DMS153 treated with DMSO at 0.1 percent for 48 hours (cell line): ENCODE results near the gene MYRF.

Experiments used
- DNase-seq: peaks from one replicate; lab custom pipeline; 2025; ENCODE audit not compliant: unreplicated experiment; lab: John Stamatoyannopoulos, UW

The MYRF gene

DNA sequence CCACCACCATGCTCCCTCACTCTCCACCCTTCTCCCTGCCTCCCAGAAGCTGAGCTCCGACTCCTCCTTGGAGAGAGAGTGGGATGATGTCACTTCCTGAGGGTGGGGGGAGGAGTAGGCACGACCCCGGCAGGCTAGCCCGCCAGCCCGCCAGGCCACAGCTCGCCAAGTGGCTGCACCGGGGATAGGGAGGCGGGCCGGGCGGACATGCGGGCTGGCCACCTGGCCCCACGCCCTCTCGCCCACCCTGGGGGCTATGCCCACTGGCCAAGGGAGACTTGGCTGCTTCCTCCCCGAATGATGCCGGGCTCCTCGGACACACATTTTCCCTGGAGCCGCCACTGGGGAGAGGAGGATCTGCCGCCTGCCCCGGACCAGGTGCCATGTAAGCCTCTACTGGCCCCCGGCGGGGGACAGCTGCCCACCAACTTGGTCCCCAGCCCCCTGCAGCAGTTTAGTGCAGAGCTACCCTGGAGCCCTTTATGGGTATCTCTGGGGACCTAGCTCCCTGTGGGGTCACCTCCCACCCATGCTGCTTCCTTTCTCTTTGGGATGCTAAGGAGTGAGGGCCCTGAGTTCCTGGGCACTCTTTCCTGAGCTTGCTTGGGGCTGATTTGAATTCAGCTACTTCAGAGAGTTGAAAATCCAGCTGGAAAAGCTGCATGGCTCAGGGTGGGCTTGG, 33.7 kb upstream of the MYRF start:
- no peak for DNase-seq

DNA sequence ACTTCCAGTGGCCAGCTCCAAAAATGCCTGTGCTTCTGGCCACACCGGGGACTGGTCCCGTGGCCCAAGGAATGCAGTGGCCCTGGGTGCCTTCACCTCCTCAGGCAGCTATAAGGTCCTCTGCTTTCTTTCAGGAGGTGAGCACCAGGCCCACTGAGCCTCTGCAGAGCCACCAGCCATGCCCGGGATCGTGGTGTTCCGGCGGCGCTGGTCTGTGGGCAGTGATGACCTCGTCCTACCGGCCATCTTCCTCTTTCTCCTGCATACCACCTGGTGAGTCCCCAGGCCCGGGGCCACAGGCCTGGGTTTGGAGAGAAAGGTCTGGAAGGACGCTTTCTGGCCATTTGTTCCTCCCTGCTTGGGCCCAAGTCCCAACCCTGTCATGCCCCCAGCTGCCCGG, 32.5 kb upstream of the MYRF start:
- no peak for DNase-seq

DNA sequence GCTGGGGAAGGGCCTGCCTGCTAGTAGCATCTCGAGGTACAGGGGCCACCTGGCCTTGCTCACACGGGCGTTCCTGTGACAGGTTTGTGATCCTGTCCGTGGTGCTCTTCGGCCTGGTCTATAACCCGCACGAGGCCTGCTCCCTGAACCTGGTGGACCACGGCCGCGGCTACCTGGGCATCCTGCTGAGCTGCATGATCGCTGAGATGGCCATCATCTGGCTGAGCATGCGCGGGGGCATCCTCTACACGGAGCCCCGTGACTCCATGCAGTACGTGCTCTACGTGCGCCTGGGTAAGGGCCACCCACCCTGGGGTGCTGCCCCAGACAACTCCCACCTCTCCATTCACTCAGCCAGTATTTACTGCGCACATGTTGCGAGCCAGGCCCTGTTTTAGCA, 31.8 kb upstream of the MYRF start:
- no peak for DNase-seq

DNA sequence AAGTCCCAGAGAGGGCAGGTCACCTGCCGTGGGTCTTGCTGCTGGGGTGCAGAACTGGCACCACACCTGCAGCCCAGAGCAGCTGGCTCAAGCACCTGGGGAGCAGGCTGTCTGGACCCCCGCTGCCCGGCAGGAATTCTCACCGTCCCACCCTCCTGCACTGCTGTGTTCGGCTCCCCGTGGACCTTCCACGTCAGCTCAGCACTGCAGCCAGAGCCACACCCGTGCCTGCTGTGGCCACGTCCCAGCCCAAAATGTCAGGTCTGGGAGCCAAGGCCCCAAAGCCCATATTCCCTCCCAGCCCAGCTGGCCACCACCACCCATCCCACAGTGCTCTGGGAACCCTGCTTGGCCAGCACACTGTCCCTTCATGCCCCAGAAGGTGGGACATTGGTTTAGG, 28.0 kb upstream of the MYRF start:
- DNase-seq, result no peak

DNA sequence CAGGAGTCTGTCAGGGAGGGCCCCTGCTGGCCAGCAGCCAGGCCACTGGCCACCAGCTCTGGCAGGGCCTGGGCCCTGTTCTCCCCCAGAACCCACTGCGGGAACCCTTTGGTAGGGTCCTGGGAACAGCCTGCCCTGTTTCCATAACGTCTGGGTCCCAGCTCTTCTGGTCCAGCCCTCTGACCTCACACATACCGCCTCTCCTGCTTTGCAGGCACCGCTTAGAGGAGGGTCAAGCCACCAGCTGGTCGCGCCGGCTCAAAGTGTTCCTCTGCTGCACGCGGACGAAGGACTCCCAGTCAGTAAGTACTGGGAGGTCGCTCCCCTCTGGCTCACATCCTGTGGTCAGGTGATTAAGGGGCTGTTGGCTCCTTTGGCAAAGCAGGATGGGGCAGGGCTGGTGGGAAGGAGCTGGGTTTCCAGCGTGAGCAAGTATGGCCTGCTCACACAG, 26.6 kb upstream of the MYRF start:
- no peak for DNase-seq

DNA sequence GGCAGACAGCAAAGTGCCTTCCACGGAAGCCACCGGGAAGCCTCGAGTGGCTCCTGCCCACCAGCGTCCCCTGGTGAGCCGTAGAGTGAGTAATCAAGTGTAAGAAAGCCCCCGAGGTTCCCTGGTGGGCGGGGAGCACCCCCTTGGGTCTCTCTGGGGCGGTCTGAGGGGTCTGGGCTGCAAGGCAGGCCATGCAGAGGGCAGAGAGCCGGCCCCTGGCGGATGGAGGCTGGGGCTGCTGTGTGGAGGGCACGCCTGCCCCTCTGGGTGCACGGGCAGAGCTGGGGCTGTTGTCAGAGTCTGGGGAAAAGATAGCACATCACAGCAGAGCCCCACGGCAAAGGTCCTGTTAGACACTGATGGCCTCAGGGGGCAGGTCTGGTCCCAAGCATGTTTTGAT, 25.7 kb upstream of the MYRF start:
- no peak for DNase-seq

DNA sequence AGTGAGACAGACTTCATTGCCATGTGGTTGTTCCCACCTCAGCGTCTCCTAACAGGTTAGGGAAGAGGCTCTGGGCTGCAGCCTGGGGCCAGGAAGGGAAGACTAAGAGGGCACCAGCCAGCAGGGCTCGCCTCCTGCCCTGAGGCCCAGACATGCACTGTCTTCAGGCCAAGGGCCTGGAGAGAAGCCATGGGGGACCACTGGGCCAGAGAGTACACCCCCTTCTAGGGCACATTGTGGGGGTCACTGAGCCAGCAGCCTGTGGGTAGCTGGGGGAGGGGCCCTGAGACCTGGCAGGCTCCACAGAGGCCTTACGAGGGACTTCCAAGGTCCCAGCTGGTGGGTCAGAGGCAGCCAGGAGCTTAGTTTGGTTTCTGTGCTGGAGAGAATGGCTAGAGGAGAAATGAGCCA, 25.0 kb upstream of the MYRF start:
- no peak for DNase-seq

DNA sequence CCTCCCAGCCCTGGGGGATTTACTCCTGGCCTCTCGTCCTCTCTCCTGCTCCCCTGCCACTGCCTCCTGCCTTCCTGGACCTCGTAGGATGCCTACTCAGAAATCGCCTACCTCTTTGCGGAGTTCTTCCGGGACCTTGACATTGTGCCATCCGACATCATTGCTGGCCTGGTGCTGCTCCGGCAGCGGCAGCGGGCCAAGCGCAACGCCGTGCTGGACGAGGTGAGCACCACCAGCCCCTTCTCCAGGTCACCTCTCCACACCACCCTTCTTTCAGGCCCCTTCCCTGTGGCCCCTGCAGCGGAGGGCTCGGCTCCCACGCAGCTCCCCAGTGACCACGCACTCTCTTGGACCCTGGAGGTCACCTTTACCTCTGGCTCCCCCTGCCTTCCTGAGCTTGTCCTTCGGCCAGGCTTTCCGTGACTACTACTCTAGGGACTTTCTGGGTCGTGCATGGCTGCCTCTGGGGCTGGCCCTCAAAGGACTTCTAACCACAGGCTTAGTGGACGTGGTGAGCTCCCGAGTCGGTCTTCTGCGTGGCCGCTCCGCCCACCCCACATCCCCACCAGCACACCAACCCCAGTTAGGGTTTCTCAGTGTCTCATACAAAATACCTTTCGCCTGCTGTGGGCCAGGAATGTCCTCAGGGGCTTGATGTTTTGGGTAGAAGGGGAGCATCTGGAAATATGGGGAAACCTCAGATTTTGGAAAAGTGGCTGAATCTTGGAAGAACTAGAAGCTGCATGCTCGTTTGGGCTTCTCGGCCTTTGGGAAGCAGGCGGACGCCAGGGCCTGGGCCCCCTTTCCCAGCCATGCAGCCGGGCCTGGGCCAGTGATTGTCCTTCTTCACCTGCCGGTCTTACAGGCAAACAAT, 24.1 kb upstream of the MYRF start:
- DNase-seq, result no peak

DNA sequence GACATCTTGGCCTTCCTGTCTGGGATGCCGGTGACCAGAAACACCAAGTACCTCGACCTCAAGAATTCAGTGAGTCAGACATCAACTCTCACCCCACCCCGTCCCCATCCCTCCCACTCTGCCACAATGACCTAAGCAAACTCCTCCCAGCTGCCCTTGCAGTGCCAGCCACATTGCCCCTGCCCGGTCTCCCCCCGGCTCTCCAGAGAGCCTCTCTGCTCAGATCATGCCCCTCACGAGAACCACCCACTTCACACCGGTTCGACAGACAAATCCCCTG, 23.6 kb upstream of the MYRF start:
- no peak for DNase-seq

DNA sequence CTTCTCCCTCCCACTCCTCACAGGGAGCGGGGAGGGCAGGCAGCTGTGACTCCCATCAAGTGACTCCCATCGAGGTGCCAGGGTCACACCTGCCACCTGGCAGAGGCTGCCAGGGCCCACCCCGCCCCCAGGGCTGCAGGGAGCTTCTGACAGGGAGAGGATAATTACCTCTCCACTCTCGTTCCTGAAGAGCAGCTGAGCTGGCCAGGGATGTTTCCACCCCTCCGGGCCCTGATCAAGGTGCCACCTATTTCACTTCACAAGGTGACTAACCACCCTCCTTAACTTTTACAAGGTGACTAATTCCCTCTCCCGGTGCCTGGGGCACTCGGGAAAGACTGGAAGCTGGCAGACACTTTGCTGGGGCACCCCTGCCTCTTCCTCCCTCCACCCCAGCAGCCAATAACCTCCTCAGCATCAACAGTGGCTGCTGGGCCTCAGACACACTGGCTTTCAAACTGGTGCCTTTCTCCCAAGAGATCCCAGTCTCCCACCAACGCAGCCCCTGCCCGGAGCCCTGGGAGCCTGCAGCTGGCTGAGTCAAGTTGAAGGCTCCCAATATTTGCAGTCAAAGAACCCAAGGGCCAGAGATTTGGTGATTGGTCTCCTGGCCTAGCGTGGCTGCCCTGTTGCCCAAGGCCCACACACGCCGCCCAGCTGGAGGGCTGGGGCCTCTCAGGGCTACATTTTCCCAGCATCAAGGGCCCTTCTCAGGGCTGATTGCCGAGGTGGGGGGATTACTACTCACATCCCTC, 22.0 kb upstream of the MYRF start:
- DNase-seq, result peak; percentile 87

DNA sequence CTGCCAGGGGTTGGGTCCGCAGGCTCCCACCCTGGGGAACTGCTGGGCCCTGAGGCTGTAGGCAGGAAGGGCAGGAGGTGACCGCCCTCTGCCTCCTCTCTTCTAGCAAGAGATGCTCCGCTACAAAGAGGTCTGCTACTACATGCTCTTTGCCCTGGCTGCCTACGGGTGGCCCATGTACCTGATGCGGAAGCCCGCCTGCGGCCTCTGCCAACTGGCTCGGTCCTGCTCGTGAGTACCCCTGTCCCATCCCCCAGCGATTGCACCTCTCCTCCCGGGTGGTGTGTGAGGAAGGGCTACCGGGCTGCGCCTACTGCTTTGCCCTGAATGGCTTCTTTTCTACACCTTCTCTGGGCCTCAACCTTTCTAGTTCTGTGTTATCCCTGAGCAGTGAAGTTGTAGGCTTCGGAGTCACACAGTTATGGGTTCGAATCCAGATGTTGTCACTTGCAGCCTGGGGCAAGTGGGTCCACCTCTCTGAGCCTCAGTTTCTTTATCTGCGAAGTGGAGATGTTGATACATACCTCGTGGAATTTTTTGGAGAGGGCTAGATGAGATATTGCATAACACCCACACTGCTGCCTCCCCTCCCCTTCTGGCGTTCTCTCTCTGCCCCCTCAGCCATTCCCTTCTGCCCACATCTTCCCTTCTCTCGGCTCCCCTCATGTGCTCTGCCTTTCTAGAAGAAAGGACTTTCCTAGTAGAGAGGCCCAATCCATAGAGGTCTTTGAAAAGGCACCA, 21.1 kb upstream of the MYRF start:
- DNase-seq, result no peak

DNA sequence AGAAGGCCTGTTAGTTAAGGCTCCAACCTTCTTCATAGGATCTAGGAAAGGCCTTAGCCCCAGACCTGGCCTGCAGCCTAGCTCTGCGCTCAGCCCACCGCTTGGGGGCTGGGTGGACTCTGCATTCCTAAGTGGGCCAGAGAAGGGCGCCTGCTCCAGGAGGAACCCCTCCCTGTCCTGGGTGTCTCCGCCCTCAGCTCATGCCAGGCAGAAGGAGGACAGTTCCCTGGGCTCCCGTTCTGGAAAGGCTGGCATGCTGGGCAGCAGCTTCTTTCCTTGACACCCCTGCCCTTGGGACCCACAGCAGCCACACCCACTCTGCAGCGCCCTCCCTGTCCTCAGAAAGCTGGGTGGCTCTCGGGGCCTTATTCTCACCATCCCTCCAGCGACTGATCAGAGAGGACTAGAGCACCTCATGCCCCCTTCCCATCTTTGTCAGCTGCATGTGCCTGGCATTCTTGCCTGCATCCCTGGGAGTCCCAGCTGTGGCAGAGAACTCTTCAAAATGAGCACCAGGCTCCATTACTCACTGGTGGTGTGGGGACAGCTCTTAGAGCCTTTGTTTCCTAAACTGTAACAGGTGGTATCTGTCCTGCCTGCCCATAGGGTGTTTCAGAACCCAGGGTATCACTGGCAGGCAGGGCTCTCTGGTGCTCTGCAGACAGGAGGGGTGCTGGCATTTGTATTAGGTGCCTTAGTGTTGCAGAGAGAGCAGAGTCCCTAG, 20.3 kb upstream of the MYRF start:
- no peak for DNase-seq

DNA sequence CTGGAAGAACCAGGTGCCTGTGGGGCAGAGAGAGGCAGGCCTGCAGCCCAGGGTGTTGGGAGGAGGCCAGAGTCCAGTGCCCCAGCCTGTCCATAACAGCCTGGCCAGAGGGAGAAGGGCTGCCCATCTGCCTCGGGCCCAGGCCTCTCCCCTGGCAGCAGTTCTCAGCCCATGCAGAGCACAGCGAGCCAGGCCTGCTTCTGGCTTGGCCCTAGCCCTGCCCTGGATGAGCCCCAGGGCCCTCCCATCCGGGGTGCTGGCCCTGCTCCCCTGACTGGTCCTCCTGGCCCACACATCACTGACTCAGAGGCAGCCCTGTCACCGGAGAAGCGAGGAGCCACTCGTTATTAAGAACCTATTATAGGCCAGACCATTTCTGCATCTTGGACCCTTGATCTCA, 19.7 kb upstream of the MYRF start:
- no peak for DNase-seq

DNA sequence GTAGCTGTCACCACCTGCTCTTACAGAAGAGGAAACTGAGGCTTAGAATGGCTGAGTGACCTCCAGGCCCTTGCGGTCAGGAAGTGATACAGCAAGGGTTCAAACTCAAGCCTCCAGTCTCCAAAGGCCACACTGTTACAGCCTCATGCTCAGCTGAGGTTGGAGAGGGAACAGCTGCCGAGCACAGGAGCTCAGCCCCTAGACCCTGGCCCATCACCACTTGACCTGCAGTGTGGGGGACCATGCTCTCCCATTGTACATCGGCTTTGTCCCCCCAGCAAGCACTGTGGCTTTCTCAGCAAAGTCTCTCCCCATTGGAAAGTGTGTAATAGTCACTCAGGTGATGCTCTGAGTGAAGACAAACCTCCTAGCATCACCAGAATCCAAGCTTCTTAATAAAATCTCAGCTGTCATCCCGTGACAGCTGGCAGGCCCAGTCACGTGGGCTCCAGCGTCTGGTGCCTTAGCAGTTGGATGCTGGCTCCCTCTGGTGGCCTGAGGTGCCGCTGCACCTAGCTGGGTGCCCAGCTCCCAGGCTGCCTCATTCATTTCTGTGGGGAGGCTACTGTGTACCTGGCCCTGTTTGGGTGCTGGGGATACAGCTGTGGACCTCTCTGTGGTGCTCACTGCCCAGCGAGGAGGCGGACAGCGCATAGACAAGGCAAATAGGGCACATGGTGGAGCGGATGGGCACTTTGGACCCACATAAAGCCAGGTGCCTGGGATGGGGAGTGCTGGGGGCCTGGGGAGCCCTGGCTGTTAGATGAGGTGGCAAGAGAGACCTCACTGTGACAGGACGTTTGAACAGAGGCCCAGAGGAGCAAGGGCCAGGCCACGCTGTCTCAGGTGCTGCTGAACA, 19.1 kb upstream of the MYRF start:
- peak; percentile 35 for DNase-seq

DNA sequence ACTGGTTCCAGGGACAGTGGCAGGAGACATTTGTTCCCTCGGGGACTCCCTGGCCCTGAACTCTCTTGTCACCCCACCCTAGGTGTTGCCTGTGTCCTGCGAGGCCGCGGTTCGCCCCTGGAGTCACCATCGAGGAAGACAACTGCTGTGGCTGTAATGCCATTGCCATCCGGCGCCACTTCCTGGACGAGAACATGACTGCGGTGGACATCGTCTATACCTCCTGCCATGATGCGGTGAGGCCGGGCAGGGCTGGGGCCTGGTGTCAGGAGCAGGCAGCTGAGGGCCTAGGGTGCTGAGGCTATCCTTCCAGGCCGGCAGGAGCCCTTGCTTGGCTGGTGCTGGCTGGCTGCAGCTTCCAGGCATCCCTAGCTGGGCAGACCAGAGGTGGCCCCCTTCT, 17.7 kb upstream of the MYRF start:
- DNase-seq, result no peak

DNA sequence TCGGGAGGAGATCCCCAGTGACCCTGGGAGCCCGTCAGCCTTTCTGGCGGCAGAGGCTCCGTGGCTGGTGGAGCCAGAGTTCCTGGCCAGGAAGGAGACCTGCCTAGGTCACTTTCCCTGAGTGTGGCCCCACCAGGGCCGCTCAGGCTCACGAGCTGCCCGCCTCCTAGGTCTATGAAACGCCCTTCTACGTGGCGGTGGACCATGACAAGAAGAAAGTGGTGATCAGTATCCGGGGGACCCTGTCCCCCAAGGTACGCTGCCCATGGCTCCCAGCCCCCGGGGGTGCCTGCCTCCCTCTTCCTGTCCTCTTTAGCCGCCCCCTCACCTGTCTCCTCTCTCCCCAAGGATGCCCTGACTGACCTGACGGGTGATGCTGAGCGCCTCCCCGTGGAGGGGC, 17.0 kb upstream of the MYRF start:
- no peak for DNase-seq

DNA sequence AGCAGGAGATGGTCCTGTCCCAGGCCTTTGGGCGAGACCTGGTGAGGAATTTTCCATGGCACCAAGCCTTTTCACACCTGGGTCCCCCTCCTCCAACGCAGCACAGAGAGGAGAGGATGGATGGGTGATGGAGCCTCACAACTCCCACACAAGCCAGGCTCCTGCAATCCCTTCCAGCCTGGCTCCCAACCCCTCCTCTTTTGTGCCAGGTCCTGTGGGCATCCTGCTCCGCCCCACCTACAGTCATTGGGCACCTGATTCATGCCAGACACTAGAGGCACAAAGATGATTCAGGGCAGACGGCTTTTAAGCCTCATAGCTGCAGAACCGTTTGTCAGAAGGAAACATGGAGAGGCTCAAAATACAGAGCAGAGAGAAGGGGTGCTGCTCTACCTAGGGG, 16.1 kb upstream of the MYRF start:
- DNase-seq, result no peak

DNA sequence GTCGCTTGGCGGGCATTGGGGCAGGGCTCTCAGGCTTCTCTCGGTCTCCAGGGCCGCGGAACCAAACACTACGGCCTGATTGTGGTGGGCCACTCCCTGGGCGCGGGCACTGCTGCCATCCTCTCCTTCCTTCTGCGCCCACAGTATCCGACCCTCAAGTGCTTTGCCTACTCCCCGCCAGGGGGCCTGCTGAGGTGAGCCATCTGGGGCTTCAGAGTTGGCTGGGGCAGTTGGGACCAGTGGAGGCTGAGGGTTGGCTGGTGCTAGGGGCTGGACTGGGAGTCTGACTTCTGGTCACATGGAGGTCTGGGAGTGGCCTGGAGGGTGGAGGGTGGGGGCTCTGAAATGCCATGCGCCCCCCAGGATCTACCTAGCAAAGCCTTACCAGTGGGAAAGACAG, 15.3 kb upstream of the MYRF start:
- no peak for DNase-seq

DNA sequence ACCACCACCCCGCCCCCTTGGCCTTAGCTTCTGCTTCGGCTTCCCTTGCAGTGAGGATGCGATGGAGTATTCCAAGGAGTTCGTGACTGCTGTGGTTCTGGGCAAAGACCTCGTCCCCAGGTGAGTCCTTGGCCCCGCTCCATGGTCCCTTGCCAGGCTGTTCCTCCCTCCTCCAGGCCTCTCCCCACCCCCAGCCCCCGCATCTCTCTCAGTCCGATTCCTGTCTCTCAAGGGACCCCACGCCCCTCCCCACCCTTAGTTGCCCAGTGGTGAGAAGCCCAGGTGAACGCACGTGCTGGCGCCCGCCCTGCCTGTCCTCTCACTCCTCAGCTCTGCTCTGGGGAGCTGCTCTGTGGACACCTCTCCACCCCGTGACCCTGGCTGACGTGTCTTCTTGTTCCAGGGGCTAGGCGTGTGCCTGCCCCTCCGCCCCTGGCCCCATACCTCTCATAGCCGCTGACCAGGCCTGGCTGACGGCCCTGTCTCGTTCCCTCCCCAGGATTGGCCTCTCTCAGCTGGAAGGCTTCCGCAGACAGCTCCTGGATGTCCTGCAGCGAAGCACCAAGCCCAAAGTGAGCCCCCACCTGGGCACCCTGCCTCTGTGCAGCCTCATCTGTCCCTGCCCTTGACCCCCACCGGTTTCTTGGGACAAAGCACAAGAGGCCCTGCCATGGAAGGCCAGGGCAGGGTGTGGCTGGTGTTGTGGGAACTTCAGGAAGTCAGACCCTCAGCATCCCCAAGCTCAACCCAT, 14.6 kb upstream of the MYRF start:
- no peak for DNase-seq
